Measurements from ENCODE around the gene SLC11A1.

SLC11A1 gene

DNA sequence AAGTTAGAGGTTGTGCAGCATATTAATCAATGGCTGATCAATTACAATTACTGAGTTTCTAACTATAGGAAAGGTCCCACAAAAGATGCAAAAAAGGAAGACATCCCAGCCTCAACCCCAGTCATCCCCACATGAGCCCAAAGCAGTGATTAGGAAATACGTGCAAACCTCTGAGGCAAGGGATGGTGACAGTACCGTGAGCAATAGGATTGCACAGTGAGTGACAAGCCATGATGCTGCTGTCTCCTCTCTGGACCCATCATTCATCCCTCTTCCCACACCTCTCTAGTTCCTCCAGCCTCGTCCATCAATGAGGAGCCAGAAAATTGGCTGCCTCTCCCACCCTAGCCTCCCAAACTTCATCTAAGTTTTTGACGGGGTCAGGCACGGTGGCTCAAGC, 4.0 kb upstream of the SLC11A1 start:
- CTCF ChIA-PET: interaction anchor here (1.4 to 2.7 kb wide), 3 partner anchors 11 to 76 kb away, joined by 4 to 13 read pairs (median 5); partner anchors contain the start of gene CATIP

GRCh38 chr2:218382785-218383184, 712 bp downstream of the SLC11A1 start:
- no peak overlapping the region for H3K4me3 ChIP-seq (ENCODE audit: low read depth, low read length)
- POLR2A ChIA-PET: no interaction called here
- DNase-seq (ENCODE audit: low read depth, low spot score): no peak
- TF ChIP-seq, protein P1, sequence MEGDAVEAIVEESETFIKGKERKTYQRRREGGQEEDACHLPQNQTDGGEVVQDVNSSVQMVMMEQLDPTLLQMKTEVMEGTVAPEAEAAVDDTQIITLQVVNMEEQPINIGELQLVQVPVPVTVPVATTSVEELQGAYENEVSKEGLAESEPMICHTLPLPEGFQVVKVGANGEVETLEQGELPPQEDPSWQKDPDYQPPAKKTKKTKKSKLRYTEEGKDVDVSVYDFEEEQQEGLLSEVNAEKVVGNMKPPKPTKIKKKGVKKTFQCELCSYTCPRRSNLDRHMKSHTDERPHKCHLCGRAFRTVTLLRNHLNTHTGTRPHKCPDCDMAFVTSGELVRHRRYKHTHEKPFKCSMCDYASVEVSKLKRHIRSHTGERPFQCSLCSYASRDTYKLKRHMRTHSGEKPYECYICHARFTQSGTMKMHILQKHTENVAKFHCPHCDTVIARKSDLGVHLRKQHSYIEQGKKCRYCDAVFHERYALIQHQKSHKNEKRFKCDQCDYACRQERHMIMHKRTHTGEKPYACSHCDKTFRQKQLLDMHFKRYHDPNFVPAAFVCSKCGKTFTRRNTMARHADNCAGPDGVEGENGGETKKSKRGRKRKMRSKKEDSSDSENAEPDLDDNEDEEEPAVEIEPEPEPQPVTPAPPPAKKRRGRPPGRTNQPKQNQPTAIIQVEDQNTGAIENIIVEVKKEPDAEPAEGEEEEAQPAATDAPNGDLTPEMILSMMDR (IDR thresholded peaks at IDR 0.05; ENCODE audit: insufficient read depth, low read length, missing control alignments): no peak
- CTCF ChIA-PET: interaction anchor here (0.9 to 4.4 kb wide), 3 partner anchors 11 to 195 kb away, joined by 3 to 20 read pairs (median 16); no protein-coding TSS in a partner anchor

More for the DNA sequence above, 4.0 kb upstream of the SLC11A1 start:
- no peak for DNase-seq (ENCODE audit: low read depth, low spot score)
- H3K4me3 ChIP-seq (ENCODE audit: low read depth, low read length): no peak overlapping the region
- TF ChIP-seq, protein P1 (IDR thresholded peaks at IDR 0.05; ENCODE audit: insufficient read depth, low read length, missing control alignments): no peak
- POLR2A ChIA-PET: no interaction called here

DNA sequence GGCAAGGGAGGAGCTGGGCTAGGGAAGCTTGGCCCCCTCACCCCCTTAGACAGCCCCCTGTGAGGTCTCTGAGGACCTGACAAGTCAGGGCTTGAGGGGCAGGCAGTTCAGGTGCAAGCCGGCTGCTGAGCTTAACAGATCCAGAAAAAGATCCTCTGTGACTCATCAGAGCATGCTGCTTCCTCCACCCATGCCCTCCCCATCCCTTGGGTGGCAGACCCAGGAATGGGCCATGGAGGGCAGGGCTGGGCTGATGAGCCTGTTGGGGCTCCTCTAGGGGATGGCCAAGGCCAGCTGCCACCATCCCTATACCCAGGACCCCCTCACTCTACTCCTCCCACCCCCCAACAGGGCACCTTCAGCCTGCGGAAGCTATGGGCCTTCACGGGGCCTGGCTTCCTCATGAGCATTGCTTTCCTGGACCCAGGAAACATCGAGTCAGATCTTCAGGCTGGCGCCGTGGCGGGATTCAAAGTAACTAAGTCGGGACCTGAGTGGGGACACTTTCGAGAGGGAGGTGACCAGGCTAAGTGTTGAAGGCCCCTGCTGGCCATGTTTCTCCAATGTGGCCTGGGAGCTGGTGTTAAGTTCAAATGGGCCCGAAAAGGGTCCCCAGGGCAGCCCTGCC, 1.9 kb downstream of the SLC11A1 start:
- no peak for DNase-seq (ENCODE audit: low read depth, low spot score)
- ChIA-PET CTCF (interaction anchor here (0.9 to 4.4 kb wide), 8 partner anchors 10 to 196 kb away, joined by 3 to 20 read pairs (median 4); partner anchors contain the start of gene CATIP), POLR2A (interaction anchor here (1.4 kb wide), 1 partner anchor 13 kb away, joined by 6 read pairs; no protein-coding TSS in a partner anchor)
- H3K4me3 ChIP-seq (ENCODE audit: low read depth, low read length): no peak overlapping the region
- TF ChIP-seq, protein P1 (IDR thresholded peaks at IDR 0.05; ENCODE audit: insufficient read depth, low read length, missing control alignments): no peak

GRCh38 chr2:218384975-218385374, 2.9 kb downstream of the SLC11A1 start:
- H3K4me3 ChIP-seq (ENCODE audit: low read depth, low read length): no peak overlapping the region
- TF ChIP-seq, protein P1 (IDR thresholded peaks at IDR 0.05; ENCODE audit: insufficient read depth, low read length, missing control alignments): no peak
- CTCF ChIA-PET: interaction anchor here (0.7 to 4.4 kb wide), 8 partner anchors 8 to 113 kb away, joined by 3 to 20 read pairs (median 4); no protein-coding TSS in a partner anchor
- POLR2A ChIA-PET: no interaction called here
- no peak for DNase-seq (ENCODE audit: low read depth, low spot score)

DNA sequence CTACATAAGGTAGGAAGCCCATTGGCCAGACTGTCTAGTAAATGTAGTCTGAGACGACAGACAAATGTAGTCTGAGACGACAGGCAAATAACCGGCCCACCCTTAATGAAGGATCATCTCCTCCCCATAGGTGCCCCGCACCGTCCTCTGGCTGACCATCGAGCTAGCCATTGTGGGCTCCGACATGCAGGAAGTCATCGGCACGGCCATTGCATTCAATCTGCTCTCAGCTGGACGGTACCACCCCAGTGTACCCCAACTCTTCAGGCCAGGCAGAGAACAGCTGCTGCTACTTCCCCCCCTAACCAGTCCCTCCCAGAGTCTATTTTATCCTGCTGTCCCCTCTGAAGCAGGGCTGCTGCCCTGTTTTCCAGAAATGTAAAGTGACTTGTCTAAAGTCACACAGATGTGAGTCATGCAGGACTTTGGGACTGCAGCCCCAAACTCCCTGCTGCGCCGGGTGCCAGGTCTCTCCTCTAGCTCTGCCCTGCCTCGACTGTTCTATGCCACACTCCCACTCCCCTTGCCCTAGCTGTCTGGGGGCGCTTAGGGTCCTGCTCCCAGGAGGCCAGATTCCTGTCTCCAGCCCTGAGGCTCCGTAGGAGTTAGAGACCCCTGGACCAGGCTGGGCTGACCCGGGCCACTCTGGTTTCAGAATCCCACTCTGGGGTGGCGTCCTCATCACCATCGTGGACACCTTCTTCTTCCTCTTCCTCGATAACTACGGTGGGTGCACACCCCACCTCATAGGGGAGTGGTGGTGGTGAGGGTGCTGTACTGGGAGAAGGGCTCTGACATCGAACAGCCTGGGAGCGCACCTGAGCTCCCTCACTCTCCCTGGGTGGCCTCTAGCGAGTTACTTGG, 4.7 kb downstream of the SLC11A1 start:
- TF ChIP-seq, protein P1 (IDR thresholded peaks at IDR 0.05; ENCODE audit: insufficient read depth, low read length, missing control alignments): no peak
- CTCF ChIA-PET: interaction anchor here (0.5 to 3.7 kb wide), 8 partner anchors 7 to 100 kb away, joined by 3 to 20 read pairs (median 3); partner anchors contain the start of genes CATIP and TMBIM1
- no peak for DNase-seq (ENCODE audit: low read depth, low spot score)
- POLR2A ChIA-PET: no interaction called here
- H3K4me3 ChIP-seq (ENCODE audit: low read depth, low read length): no peak overlapping the region

All from AG04449 (cell line).